ENCODE data around the gene KAZN. TPM values are rescaled to one million over a fixed set of nuclear protein-coding genes. Genes with fewer than 3 reads are reported as not detected.
"Not testable (repeated sequence)": the region's sequence is repeated elsewhere in the genome, so short reads cannot be mapped to it uniquely, and the experiment has no call there.

Gene KAZN
- total and polyA plus RNA-seq, 2 donors: 7.2 to 8.4 TPM

DNA sequence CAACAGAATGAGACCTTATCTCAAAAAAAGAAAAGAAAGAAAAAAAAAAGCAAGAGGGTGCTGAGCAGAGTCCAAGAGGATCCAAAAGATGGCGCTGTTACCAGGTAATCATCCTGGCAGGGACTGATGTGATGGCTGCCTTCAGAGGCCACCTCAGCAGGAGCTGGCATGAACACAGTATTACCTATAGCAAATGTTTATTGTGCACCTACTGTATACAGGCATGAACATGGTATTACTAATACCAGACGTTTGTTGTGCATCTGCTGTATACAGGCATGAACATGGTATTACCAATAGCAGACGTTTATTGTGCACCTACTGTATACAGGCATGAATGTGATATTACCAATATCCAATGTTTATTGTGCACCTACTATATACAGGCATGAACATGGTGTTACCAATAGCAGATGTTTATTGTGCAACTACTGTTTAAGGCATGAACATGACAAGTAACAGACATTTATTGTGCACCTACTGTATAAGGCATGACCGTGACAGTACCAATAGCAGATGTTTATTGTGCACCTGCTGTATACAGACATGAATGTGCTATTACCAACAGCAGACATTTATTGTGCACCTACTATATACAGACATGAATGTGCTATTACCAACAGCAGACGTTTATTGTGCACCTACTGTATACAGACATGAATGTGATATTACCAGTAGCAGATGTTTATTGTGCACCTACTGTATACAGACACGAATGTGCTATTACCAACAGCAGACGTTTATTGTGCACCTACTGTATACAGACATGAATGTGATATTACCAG is 439.9 kb downstream of the KAZN start:
- H3K4me1 ChIP-seq (ENCODE audit: insufficient read depth): no peaks in the 10 kb centered on the region
- WGBS: 84% methylated on average over 7 of the region's 7 CpGs
- no peak for DNase-seq (ENCODE audit: extremely low spot score)
- H3K27ac ChIP-seq (ENCODE audit: low read depth): no peak overlapping the region
- no peak overlapping the region for H3K4me3 ChIP-seq (ENCODE audit: low read depth, low read length)
- H3K36me3 ChIP-seq (ENCODE audit: insufficient read depth): no peaks in the 10 kb centered on the region

DNA sequence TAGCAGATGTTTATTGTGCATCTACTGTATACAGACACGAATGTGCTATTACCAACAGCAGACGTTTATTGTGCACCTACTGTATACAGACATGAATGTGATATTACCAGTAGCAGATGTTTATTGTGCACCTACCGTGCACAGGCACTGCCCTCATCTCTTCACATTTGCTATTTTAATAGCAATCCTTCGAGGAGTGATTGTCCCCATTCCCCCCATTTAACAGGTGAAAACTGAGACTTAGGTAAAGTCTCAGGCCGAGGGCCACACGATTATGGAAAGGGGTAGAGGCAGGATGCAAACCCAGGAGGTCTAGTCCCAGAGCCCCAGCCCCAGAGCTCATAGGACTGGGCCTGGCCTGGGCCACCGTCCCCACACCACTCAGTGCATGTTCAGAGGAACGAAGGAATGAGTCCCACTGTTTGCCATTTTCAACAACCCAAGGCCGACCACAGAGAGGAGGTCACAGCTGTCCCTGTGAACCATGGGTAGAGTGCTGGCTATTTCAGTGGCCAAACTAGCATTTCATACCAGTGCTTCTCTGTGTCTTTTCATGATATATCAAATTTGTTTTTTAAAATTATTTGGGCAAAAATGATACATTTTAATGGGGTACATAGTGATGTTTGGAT is 440.6 kb downstream of the KAZN start:
- H3K4me1 ChIP-seq (ENCODE audit: insufficient read depth): no peaks in the 10 kb centered on the region
- no peaks in the 10 kb centered on the region for H3K36me3 ChIP-seq (ENCODE audit: insufficient read depth)
- no peak for DNase-seq (ENCODE audit: extremely low spot score)
- no peak overlapping the region for H3K4me3 ChIP-seq (ENCODE audit: low read depth, low read length)
- no peak overlapping the region for H3K27ac ChIP-seq (ENCODE audit: low read depth)
- WGBS: 81% methylated on average over 9 of the region's 9 CpGs

DNA sequence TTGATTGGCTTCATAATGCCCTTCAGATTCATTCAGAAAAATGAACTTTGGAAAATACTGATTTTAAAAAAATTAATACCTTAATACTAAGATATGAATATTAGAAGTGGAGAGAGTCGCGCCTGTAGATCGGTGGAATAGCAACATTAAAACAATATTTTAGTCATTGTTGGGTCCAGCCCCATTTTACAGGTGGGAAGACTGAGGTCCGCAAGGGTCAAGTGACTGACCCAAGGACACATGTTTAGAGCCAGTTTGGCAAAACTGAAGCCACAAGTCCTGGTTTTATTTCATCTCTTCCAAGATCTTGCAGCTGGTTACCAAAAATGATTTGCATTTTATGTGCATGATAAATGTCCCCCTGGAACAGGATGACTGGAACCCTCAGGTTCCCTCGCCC is 441.4 kb downstream of the KAZN start:
- DNase-seq (ENCODE audit: extremely low spot score): no peak
- H3K27ac ChIP-seq (ENCODE audit: low read depth): no peak overlapping the region
- 98% methylated on average over 5 of the region's 5 CpGs for WGBS

DNA sequence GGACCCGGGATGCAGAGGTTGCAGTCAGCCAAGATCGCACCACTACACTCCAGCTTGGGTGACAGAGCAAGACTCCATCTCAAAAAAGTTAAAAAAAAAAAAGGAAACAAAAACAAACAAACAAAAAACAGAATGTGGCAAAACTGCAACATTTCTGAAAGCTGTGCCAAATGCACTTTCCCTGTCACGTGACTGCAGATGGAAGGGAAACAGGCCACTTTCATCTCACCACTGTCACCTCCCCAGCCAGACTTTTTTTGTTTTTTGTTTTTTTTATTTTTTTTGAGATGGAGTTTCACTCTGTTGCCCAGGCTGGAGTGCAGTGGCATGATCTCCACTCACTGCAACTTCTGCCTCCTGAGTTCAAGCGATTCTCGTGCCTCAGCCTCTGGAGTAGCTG is 442.2 kb downstream of the KAZN start:
- not testable (repeated sequence) for DNase-seq (ENCODE audit: extremely low spot score); H3K4me3 ChIP-seq (ENCODE audit: low read depth, low read length); H3K27ac ChIP-seq (ENCODE audit: low read depth); H3K4me1 ChIP-seq (ENCODE audit: insufficient read depth); H3K36me3 ChIP-seq (ENCODE audit: insufficient read depth)
- WGBS: 87% methylated on average over 5 of the region's 5 CpGs

More for the DNA sequence above, 441.4 kb downstream of the KAZN start:
- no peaks in the 10 kb centered on the region for H3K36me3 ChIP-seq (ENCODE audit: insufficient read depth)
- no peak overlapping the region for H3K4me3 ChIP-seq (ENCODE audit: low read depth, low read length)
- no peaks in the 10 kb centered on the region for H3K4me1 ChIP-seq (ENCODE audit: insufficient read depth)

DNA sequence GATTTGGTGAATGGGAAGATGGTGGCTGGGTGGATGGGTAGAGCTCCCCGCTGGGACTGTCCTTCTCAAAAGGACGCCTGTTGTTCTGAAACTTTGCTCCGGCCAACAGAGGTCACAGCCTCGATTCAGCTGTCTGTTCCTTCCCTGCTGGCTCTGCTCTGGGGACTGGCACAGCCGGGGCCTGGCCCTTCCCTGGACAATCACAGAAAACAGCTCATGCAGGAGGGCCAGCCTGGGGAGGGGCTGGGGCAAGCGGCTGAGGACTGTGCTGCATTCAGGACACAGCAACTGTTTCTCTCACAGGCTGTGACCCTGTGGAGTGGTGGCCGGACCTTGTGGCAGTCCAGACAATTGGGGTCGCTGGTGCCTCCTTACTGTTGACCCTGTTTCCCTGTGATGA is 444.4 kb downstream of the KAZN start:
- H3K27ac ChIP-seq (ENCODE audit: low read depth): no peak overlapping the region
- WGBS: 86% methylated on average over 8 of the region's 8 CpGs
- DNase-seq (ENCODE audit: extremely low spot score): no peak
- H3K36me3 ChIP-seq (ENCODE audit: insufficient read depth): no peaks in the 10 kb centered on the region
- H3K4me1 ChIP-seq (ENCODE audit: insufficient read depth): no peaks in the 10 kb centered on the region
- H3K4me3 ChIP-seq (ENCODE audit: low read depth, low read length): no peak overlapping the region

DNA sequence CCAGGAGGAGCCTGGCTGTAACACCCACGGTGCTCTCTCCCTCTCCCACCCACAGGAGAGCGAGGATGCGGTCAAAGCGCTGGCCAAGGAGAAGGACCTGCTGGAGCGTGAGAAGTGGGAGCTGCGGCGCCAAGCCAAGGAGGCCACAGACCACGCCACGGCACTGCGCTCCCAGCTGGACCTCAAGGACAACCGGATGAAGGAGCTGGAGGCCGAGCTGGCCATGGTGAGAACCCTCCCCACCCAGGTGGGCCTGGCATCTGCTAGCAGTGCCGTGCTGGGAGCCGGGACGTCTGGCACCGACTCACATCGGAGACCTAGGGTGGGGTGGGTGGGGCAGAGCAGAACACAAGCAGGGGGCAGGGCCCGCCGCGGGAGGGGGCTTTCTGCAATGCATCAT is 445.4 kb downstream of the KAZN start:
- Histone ChIP-seq H3K27ac (ENCODE audit: low read depth) (no peak overlapping the region), H3K4me3 (ENCODE audit: low read depth, low read length) (no peak overlapping the region), H3K36me3 (ENCODE audit: insufficient read depth) (no peaks in the 10 kb centered on the region), H3K4me1 (ENCODE audit: insufficient read depth) (no peaks in the 10 kb centered on the region)
- DNase-seq (ENCODE audit: extremely low spot score): no peak
- 91% methylated on average over 20 of the region's 20 CpGs for WGBS

DNA sequence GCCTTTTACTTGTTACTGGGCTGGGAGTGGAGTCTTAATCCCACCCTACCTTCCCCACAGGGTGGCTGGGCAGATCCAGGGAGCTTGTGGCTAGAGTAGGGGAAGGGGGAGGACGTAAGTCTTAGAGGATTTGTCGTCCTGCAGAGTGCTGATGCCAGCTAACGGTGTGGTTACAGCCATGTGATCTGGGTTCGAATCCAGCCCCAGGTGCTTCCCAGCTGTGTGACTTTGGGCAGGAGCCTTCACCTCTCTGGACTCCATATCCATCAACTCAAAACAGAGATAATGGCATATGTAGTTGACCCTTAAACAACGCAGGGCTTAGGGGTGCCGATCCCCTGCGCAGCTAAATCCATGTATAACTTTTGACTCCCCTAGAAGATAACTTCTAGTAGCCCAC is 446.6 kb downstream of the KAZN start:
- no peak for DNase-seq (ENCODE audit: extremely low spot score)
- Histone ChIP-seq H3K4me1 (ENCODE audit: insufficient read depth) (no peaks in the 10 kb centered on the region), H3K27ac (ENCODE audit: low read depth) (no peak overlapping the region), H3K36me3 (ENCODE audit: insufficient read depth) (no peaks in the 10 kb centered on the region), H3K4me3 (ENCODE audit: low read depth, low read length) (no peak overlapping the region)
- WGBS: 95% methylated on average over 7 of the region's 7 CpGs

DNA sequence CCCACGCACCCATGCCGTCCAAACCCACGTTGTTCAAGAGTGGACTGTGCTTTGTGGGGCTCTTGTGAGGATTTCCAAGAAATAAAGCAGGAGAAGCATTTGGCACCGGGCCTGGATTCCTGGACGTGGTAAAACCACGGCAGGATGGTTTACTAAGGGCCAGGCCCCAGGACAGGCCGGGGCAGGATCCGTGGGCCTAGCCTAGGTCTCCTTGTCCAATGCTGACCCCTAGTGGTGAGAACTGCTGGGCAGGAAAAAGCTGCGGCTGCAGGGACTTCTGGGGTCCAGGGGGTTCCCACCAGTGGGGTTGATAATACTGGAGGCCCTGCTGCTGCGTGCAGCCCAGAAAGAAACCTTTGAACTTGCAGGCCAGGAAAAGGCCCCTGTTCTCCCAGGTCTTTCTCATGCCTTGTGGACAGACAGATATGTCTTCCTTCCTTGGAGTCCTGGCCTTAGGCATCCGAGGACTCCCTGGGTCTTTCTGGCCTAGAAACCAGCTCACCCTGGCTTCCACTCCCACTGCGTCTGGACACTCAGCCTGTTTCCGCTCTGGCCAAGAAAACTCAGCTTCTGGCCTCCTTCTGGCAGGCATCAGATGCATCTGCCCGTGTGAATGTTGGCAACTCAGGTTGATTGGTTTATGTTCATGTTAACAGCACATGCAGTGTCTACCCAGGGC is 448.1 kb downstream of the KAZN start:
- no peaks in the 10 kb centered on the region for H3K36me3 ChIP-seq (ENCODE audit: insufficient read depth)
- no peaks in the 10 kb centered on the region for H3K4me1 ChIP-seq (ENCODE audit: insufficient read depth)
- WGBS: 37% methylated on average over 14 of the region's 14 CpGs
- H3K27ac ChIP-seq (ENCODE audit: low read depth): no peak overlapping the region
- DNase-seq (ENCODE audit: extremely low spot score): peak; percentile 42
- no peak overlapping the region for H3K4me3 ChIP-seq (ENCODE audit: low read depth, low read length)

DNA sequence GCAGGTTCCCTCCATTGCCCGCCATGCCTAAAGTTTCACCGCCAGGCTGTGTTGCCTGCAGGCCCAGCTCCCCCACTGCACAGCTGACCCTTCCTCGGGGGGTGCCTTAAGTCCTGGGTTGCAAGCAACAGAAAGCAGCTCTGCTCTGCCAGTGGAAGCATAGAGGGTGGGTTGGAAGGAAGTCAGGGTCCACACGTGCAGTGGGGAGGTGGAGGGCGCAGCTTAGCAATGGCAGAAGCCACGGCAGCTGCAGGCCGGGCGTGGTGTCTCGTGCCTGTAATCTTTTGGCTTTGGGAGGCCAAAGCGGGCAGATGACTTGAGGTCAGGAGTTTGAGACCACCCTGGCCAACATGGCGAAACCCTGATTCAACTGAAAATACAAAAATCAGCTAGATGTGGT is 448.8 kb downstream of the KAZN start:
- no peak for DNase-seq (ENCODE audit: extremely low spot score)
- no peak overlapping the region for H3K4me3 ChIP-seq (ENCODE audit: low read depth, low read length)
- no peaks in the 10 kb centered on the region for H3K4me1 ChIP-seq (ENCODE audit: insufficient read depth)
- WGBS: 96% methylated on average over 11 of the region's 11 CpGs
- H3K27ac ChIP-seq (ENCODE audit: low read depth): no peak overlapping the region
- H3K36me3 ChIP-seq (ENCODE audit: insufficient read depth): no peaks in the 10 kb centered on the region

DNA sequence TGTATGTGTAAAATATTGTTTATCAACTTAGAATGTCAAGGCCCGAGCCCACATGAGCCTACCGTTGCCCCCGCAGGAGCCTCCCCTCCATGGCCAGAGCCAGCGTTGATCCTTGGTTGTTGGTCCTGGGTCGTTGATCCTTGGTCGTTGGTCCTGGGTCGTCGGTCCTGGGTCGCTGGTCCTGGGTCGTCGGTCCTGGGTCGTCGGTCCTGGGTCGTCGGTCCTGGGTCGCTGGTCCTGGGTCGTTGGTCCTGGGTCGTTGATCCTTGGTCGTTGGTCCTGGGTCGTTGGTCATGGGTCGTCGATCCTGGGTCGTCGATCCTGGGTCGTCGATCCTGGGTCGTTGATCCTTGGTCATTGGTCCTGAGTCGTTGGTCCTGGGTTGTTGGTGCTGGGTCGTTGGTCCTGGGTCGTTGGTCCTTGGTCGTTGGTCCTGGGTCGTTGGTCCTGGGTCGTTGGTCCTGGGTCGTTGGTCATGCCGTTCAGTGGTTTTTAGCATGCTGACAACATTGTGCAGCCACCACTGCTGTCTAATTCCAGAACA is 450.0 kb downstream of the KAZN start:
- 83% methylated on average over 35 of the region's 35 CpGs for WGBS
- H3K4me1 ChIP-seq (ENCODE audit: insufficient read depth): no peaks in the 10 kb centered on the region
- H3K36me3 ChIP-seq (ENCODE audit: insufficient read depth): no peaks in the 10 kb centered on the region
- no peak overlapping the region for H3K4me3 ChIP-seq (ENCODE audit: low read depth, low read length)
- no peak for DNase-seq (ENCODE audit: extremely low spot score)
- H3K27ac ChIP-seq (ENCODE audit: low read depth): no peak overlapping the region

DNA sequence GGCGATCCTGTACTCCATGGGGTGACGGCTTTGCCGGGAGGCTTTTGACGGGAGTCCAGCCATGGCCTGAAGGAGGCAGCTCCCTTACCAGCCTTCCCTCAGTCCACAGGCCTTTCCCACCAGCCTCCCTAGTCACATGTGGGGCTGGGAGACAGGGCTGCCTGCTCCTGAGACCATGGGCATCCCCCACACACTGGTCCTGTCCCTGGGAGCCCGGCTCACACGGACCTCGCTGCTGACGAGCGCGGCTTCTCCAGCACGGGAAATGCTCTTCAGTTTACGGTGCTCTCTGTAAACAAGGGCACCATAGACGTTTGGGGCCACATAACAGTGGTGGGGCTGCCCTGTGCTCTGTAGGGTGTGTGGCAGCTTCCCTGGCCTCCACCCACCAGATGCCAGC is 450.6 kb downstream of the KAZN start:
- no peak for DNase-seq (ENCODE audit: extremely low spot score)
- Histone ChIP-seq H3K36me3 (ENCODE audit: insufficient read depth) (no peaks in the 10 kb centered on the region), H3K4me3 (ENCODE audit: low read depth, low read length) (no peak overlapping the region), H3K27ac (ENCODE audit: low read depth) (no peak overlapping the region), H3K4me1 (ENCODE audit: insufficient read depth) (no peaks in the 10 kb centered on the region)
- 88% methylated on average over 13 of the region's 13 CpGs for WGBS

DNA sequence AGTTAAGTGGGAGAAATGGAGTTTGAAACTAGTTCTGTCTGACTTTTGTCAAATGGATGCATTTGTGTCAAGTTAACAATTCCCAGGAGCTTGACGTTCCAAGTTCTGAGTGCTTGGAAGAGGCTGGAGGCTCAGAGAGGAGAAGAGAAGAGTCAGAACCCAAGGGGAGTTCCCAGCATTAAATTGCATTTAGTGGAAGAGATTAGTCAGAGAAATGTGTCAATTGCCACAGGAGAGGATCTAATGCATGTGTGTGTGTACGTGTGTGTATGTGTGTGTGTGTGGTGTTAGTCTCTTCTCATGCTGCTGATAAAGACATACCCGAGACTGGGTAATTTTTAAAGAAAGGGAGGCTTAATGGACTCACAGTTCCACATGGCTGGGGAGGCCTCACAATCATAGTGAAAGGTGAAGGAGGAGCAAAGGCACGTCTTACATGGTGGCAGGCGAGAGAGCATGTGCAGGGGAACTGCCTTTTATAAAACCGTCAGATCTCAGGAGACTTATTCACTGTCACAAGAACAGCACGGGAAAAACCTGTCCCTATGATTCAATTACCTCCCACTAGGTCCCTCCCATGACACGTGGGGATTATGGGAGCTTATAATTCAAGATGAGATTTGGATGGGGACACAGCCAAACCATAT is 453.5 kb downstream of the KAZN start:
- Histone ChIP-seq H3K4me1 (ENCODE audit: insufficient read depth) (no peaks in the 10 kb centered on the region), H3K36me3 (ENCODE audit: insufficient read depth) (peaks cover 2% of the 10 kb centered on the region), H3K27ac (ENCODE audit: low read depth) (no peak overlapping the region), H3K4me3 (ENCODE audit: low read depth, low read length) (no peak overlapping the region)
- WGBS: 83% methylated on average over 8 of the region's 8 CpGs
- DNase-seq (ENCODE audit: extremely low spot score): no peak

DNA sequence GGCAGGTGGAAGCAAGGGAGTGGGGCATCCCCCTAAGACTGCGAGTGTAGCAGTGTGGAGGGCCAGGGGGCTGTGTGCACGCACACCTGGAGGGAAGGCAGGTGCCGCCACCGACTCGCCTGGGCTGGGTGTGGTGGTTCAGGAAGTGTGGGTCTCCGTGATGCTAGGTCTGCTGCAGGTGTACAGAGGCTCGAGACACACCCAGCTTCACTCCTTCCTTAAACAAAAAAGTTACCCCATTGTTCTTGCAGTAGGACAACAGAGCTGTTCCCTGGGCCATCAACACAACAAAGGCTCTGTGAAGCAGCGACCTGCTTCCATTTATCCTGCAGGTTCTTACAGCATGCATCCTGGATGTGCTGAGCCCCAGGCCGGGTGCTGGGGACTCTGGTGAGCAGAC is 454.7 kb downstream of the KAZN start:
- WGBS: 90% methylated on average over 9 of the region's 9 CpGs

More for the DNA sequence above, 454.7 kb downstream of the KAZN start:
- DNase-seq (ENCODE audit: extremely low spot score): no peak
- H3K27ac ChIP-seq (ENCODE audit: low read depth): no peak overlapping the region
- peaks cover 2% of the 10 kb centered on the region for H3K36me3 ChIP-seq (ENCODE audit: insufficient read depth)
- no peak overlapping the region for H3K4me3 ChIP-seq (ENCODE audit: low read depth, low read length)
- H3K4me1 ChIP-seq (ENCODE audit: insufficient read depth): no peaks in the 10 kb centered on the region
